HCT116 (cell line): ENCODE data around the gene PNPLA8. TPM values are rescaled to one million over a fixed set of nuclear protein-coding genes. Genes with fewer than 3 reads are reported as not detected.

ENCODE experiments used
- ATAC-seq: fragments of 200-7000 bp; cut with Tn5 transposase; 2 replicates; pipeline ENCODE4 v1.9.1; 2020; ENCODE audit warnings: mild to moderate bottlenecking, moderate library complexity
- BruUV-seq: library from RNA; stranded (reverse); fragments of 400-500 nt; replicated peaks from 2 replicates; lab custom pipeline; 2021; lab: Mats Ljungman, UMichigan
- CTCF ChIA-PET: fragments of 300-600 bp; sonication (Branson Sonifier 250); formaldehyde crosslinking; loops from one replicate; lab custom pipeline; 2021; ENCODE audit warnings: antibody characterized with exemption; lab: Charles Lee
- POLR2A ChIA-PET: fragments of 300-600, 350-600 bp; sonication (Branson Sonifier 250); formaldehyde crosslinking; loops from one replicate; lab custom pipeline; 2021; ENCODE audit warnings: antibody characterized with exemption; lab: Charles Lee
- RAD21 ChIA-PET, 2 experiments: fragments of 300-600 bp; sonication (Branson Sonifier 250); formaldehyde crosslinking; loops; one replicate each; lab custom pipeline; 2023; ENCODE audit warnings: low total read pairs in 2 of 2; ENCODE audit not compliant: uncharacterized antibody in 2 of 2, unreplicated experiment in 2 of 2, low non-redundant PET in 1 of 2; lab: Charles Lee
- DNase-seq: peaks from one replicate; pipeline ENCODE4 v3.0.0-alpha.2; 2010; ENCODE audit warnings: low read depth, low spot score
- H2AFZ ChIP-seq: fragments of 200-600 bp; shearing (Covaris generic), sonication (generic); 2 replicates; pipeline ENCODE4 v1.6.1; 2017; ENCODE audit warnings: low read depth, mixed run types, mixed read lengths, antibody characterized with exemption, low read length; ENCODE audit not compliant: poor library complexity, severe bottlenecking
- H3K27ac ChIP-seq: 2 replicates; pipeline ENCODE4 v1.5.1; 2012; ENCODE audit warnings: low read depth, low read length
- H3K27me3 ChIP-seq: fragments of 200-600 bp; sonication (generic); 2 replicates; pipeline ENCODE4 v1.6.1; 2016; ENCODE audit warnings: mixed run types, low read length, mixed read lengths; ENCODE audit not compliant: insufficient read depth
- H3K36me3 ChIP-seq, 2 experiments: fragments of 200-500 bp in 1 of 2; fragments of 200-600 bp in 1 of 2; sonication (Bioruptor generic) in 1 of 2; sonication (generic) in 1 of 2; 2 replicates each; pipeline versions ENCODE4 v1.5.1 to v1.6.1; 2014 to 2016; ENCODE audit warnings: low read length in 2 of 2, inconsistent platforms in 1 of 2, mixed read lengths in 1 of 2, mixed run types in 1 of 2; ENCODE audit not compliant: insufficient read depth in 2 of 2, control insufficient read depth in 1 of 2
- H3K4me1 ChIP-seq, 2 experiments: fragments of 200-600 bp in 1 of 2; sonication (generic) in 1 of 2; 2 replicates each; pipeline versions ENCODE4 v1.5.1 to v1.6.1; 2012 to 2017; ENCODE audit warnings: low read length in 2 of 2, inconsistent platforms in 1 of 2, mild to moderate bottlenecking in 1 of 2, mixed read lengths in 1 of 2, mixed run types in 1 of 2, moderate library complexity in 1 of 2; ENCODE audit not compliant: insufficient read depth in 2 of 2, control insufficient read depth in 1 of 2
- H3K4me2 ChIP-seq: fragments of 200-600 bp; sonication (generic); 2 replicates; pipeline ENCODE4 v1.6.1; 2017; ENCODE audit warnings: mixed run types, low read length, mixed read lengths
- H3K4me3 ChIP-seq, 2 experiments: fragments of 200-600 bp in 1 of 2; sonication (generic) in 1 of 2; replicated peaks in 1 of 2; 2 replicates each; pipeline ENCODE4 v1.5.1; 2011 to 2016; ENCODE audit warnings: low read length in 2 of 2, control low read depth in 1 of 2, low read depth in 1 of 2, mild to moderate bottlenecking in 1 of 2, mixed read lengths in 1 of 2, mixed run types in 1 of 2
- H3K79me2 ChIP-seq: fragments of 200-600 bp; sonication (generic); 2 replicates; pipeline ENCODE4 v1.6.1; 2017; ENCODE audit warnings: mild to moderate bottlenecking, mixed run types, low read length, moderate library complexity, mixed read lengths; ENCODE audit not compliant: insufficient read depth
- H3K9ac ChIP-seq: fragments of 200-600 bp; sonication (generic); 2 replicates; pipeline ENCODE4 v1.6.1; 2016; ENCODE audit warnings: low read length, mixed read lengths
- H3K9me2 ChIP-seq: fragments of 200-600 bp; sonication (generic), shearing (Covaris generic); 2 replicates; pipeline ENCODE4 v1.6.1; 2017; ENCODE audit warnings: mixed run types, mild to moderate bottlenecking, moderate library complexity; ENCODE audit not compliant: insufficient read depth
- H3K9me3 ChIP-seq, 2 experiments: fragments of 200-500 bp in 1 of 2; fragments of 200-600 bp in 1 of 2; sonication (Bioruptor generic) in 1 of 2; sonication (generic) in 1 of 2; 2 replicates each; pipeline ENCODE4 v1.6.1; 2014 to 2017; ENCODE audit warnings: low read length in 2 of 2, mixed read lengths in 2 of 2, inconsistent platforms in 1 of 2, low read depth in 1 of 2, mild to moderate bottlenecking in 1 of 2, mixed run types in 1 of 2, moderate library complexity in 1 of 2; ENCODE audit not compliant: control insufficient read depth in 1 of 2, insufficient read depth in 1 of 2
- H4K20me1 ChIP-seq: fragments of 200-600 bp; sonication (generic), shearing (Covaris generic); 2 replicates; pipeline ENCODE4 v1.6.1; 2017; ENCODE audit warnings: mixed run types, mild to moderate bottlenecking, moderate library complexity; ENCODE audit not compliant: insufficient read depth
- CEBPB ChIP-seq: IDR thresholded peaks from 2 replicates; pipeline ENCODE4 v1.6.1; 2012; ENCODE audit warnings: low read depth
- EZH2 ChIP-seq: fragments of 200-600 bp; sonication (generic); IDR thresholded peaks from 2 replicates; pipeline ENCODE4 v1.6.1; 2017; ENCODE audit warnings: antibody characterized with exemption, mixed run types
- EZH2phosphoT487 ChIP-seq: fragments of 200-600 bp; IDR thresholded peaks from 2 replicates; pipeline ENCODE4 v1.6.1; 2018; ENCODE audit warnings: antibody characterized with exemption, borderline replicate concordance
- FOSL1 ChIP-seq: IDR thresholded peaks from 2 replicates; pipeline ENCODE4 v1.6.1; 2012; ENCODE audit warnings: low read depth
- JUND ChIP-seq: IDR thresholded peaks from 2 replicates; pipeline ENCODE4 v1.6.1; 2012
- POLR2A ChIP-seq: IDR thresholded peaks from 2 replicates; pipeline ENCODE4 v1.7.0; 2011; ENCODE audit warnings: borderline replicate concordance; ENCODE audit not compliant: insufficient read depth, insufficient read length; ENCODE audit errors: extremely low read depth
- POLR2AphosphoS5 ChIP-seq: IDR thresholded peaks from 2 replicates; pipeline ENCODE4 v1.6.1; 2011; ENCODE audit warnings: mild to moderate bottlenecking, low read depth, low read length, moderate library complexity
- SIN3A ChIP-seq: IDR thresholded peaks from 2 replicates; pipeline ENCODE4 v1.6.1; 2012; ENCODE audit warnings: low read depth
- SP1 ChIP-seq: IDR thresholded peaks from 2 replicates; pipeline ENCODE4 v1.6.1; 2012; ENCODE audit warnings: low read depth
- SRF ChIP-seq: IDR thresholded peaks from 2 replicates; pipeline ENCODE4 v1.6.1; 2012; ENCODE audit warnings: low read depth
- TCF7L2 ChIP-seq: IDR thresholded peaks from 2 replicates; pipeline ENCODE4 v1.7.0; 2011; ENCODE audit warnings: borderline replicate concordance, inconsistent platforms; ENCODE audit not compliant: insufficient read depth, insufficient read length; ENCODE audit errors: extremely low read depth
- YY1 ChIP-seq: IDR thresholded peaks from 2 replicates; pipeline ENCODE4 v1.6.1; 2011; ENCODE audit warnings: low read length, low read depth, moderate library complexity, mild to moderate bottlenecking; ENCODE audit not compliant: insufficient replicate concordance; ENCODE audit errors: extremely low read depth
- intact Hi-C: fragments of 100-400 bp; cut with micrococcal nuclease; formaldehyde crosslinking; loops from 2 replicates; pipeline ENCODE4 v1.10.0; 2022
- total RNA-seq: library from RNA; stranded (reverse); gene quantifications from one replicate; pipeline ENCODE4 v1.2.1, GENCODE V29; 2021; ENCODE audit not compliant: unreplicated experiment
- TF ChIP-seq, protein P1 (sequence below): IDR thresholded peaks from 2 replicates; pipeline ENCODE4 v1.6.1; 2012
- TF ChIP-seq, protein P2 (sequence below): IDR thresholded peaks from 2 replicates; pipeline ENCODE4 v1.6.1; 2011; ENCODE audit warnings: mild to moderate bottlenecking, low read length, moderate library complexity; ENCODE audit not compliant: insufficient replicate concordance; ENCODE audit errors: extremely low read depth
- TF ChIP-seq, protein P3 (sequence below): IDR thresholded peaks from 2 replicates; pipeline ENCODE4 v1.6.1; 2012; ENCODE audit warnings: low read depth

The PNPLA8 gene
- total RNA-seq, 1 experiment from 2014 or later = 12.9 TPM

DNA sequence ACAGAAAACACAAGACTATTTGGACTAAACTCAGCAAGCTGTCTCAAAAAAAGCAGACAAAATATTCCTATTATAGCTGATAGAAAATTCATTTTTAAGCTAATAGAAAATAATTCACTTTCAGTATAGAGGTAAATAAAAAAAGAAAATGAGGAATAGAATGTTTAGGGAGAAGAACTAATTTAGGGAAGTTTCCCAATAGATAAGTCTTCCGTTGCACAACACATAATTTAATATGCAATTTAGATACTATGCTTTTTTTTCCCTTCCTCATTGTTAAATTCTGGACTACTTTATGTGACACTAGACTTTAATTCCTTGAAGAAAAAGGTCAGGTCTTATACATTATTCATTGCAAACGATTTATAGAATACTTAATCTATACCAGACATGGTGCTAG lies 10.3 kb downstream of the PNPLA8 start:
- intact Hi-C loops = no loop called here
- no peak overlapping the region for H2AFZ ChIP-seq
- ChIA-PET CTCF (interaction anchor here (2.6 kb wide), 1 partner anchor 19 kb away, joined by 9 read pairs; no protein-coding TSS in a partner anchor), RAD21 (no interaction called here), POLR2A (no interaction called here)
- no peak for TF ChIP-seq SIN3A
- TF ChIP-seq SRF = no peak
- TF ChIP-seq SP1 = no peak
- TF ChIP-seq TCF7L2 = no peak
- TF ChIP-seq, protein P1, sequence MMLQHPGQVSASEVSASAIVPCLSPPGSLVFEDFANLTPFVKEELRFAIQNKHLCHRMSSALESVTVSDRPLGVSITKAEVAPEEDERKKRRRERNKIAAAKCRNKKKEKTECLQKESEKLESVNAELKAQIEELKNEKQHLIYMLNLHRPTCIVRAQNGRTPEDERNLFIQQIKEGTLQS = no peak
- no peak for TF ChIP-seq POLR2AphosphoS5
- no peak for TF ChIP-seq EZH2phosphoT487
- TF ChIP-seq JUND = no peak
- no peak for TF ChIP-seq YY1
- no peak for TF ChIP-seq EZH2
- TF ChIP-seq FOSL1 = no peak
- TF ChIP-seq CEBPB = no peak
- H3K4me1 ChIP-seq = no peaks in the 10 kb centered on the region
- H3K36me3 ChIP-seq = no peaks in the 10 kb centered on the region
- no peaks in the 10 kb centered on the region for H3K27me3 ChIP-seq
- H3K9me3 ChIP-seq = no peaks in the 10 kb centered on the region
- no peaks in the 10 kb centered on the region for H3K9me2 ChIP-seq
- H3K27ac ChIP-seq = no peak overlapping the region
- H3K79me2 ChIP-seq = no peaks in the 10 kb centered on the region
- H4K20me1 ChIP-seq = no peaks in the 10 kb centered on the region
- ATAC-seq = no peak
- H3K4me2 ChIP-seq = no peak overlapping the region
- no peak overlapping the region for H3K9ac ChIP-seq
- no peak for DNase-seq
- BruUV-seq = no TSS peak
- no peak overlapping the region for H3K4me3 ChIP-seq

DNA sequence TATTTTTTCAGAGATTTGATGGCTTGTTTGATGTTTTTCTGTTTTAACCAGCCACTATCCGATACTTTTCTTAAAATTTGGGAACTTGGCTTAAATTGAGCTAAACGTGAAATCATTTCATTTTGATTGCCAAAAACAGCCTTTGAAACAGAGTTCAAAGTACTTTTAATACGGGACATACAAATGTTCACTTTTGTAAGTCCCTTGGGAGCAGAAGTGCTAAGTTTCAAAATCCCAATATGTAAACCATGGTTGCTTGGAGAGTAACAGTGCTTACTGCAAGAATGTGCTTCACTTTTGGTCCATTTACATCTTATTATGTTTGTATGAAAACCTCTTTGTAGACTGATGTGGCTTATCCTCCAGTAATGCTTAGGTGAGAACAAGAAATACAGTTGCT lies 10.9 kb downstream of the PNPLA8 start:
- no peak for ATAC-seq
- ChIA-PET POLR2A (no interaction called here), CTCF (no interaction called here), RAD21 (no interaction called here)
- no peaks in the 10 kb centered on the region for H4K20me1 ChIP-seq
- H3K4me3 ChIP-seq = no peak overlapping the region
- intact Hi-C loops = no loop called here
- H3K9me3 ChIP-seq = no peaks in the 10 kb centered on the region
- H3K9ac ChIP-seq = no peak overlapping the region
- no peaks in the 10 kb centered on the region for H3K4me1 ChIP-seq
- no peaks in the 10 kb centered on the region for H3K36me3 ChIP-seq
- no TSS peak for BruUV-seq
- H3K9me2 ChIP-seq = no peaks in the 10 kb centered on the region
- H3K27ac ChIP-seq = no peak overlapping the region
- no peak overlapping the region for H2AFZ ChIP-seq
- TF ChIP-seq POLR2A (no peak), TCF7L2 (no peak)
- TF ChIP-seq, protein P2, sequence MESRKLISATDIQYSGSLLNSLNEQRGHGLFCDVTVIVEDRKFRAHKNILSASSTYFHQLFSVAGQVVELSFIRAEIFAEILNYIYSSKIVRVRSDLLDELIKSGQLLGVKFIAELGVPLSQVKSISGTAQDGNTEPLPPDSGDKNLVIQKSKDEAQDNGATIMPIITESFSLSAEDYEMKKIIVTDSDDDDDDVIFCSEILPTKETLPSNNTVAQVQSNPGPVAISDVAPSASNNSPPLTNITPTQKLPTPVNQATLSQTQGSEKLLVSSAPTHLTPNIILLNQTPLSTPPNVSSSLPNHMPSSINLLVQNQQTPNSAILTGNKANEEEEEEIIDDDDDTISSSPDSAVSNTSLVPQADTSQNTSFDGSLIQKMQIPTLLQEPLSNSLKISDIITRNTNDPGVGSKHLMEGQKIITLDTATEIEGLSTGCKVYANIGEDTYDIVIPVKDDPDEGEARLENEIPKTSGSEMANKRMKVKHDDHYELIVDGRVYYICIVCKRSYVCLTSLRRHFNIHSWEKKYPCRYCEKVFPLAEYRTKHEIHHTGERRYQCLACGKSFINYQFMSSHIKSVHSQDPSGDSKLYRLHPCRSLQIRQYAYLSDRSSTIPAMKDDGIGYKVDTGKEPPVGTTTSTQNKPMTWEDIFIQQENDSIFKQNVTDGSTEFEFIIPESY = no peak
- TF ChIP-seq, protein P3, sequence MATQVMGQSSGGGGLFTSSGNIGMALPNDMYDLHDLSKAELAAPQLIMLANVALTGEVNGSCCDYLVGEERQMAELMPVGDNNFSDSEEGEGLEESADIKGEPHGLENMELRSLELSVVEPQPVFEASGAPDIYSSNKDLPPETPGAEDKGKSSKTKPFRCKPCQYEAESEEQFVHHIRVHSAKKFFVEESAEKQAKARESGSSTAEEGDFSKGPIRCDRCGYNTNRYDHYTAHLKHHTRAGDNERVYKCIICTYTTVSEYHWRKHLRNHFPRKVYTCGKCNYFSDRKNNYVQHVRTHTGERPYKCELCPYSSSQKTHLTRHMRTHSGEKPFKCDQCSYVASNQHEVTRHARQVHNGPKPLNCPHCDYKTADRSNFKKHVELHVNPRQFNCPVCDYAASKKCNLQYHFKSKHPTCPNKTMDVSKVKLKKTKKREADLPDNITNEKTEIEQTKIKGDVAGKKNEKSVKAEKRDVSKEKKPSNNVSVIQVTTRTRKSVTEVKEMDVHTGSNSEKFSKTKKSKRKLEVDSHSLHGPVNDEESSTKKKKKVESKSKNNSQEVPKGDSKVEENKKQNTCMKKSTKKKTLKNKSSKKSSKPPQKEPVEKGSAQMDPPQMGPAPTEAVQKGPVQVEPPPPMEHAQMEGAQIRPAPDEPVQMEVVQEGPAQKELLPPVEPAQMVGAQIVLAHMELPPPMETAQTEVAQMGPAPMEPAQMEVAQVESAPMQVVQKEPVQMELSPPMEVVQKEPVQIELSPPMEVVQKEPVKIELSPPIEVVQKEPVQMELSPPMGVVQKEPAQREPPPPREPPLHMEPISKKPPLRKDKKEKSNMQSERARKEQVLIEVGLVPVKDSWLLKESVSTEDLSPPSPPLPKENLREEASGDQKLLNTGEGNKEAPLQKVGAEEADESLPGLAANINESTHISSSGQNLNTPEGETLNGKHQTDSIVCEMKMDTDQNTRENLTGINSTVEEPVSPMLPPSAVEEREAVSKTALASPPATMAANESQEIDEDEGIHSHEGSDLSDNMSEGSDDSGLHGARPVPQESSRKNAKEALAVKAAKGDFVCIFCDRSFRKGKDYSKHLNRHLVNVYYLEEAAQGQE = no peak
- H3K79me2 ChIP-seq = no peaks in the 10 kb centered on the region
- no peak overlapping the region for H3K4me2 ChIP-seq
- no peaks in the 10 kb centered on the region for H3K27me3 ChIP-seq
- no peak for DNase-seq
